Hematopoietic multipotent progenitor cell treated with erythropoietin and hydrocortisone succinate and interleukin-3 and kit ligand, for 15 days (in vitro differentiated cells): Measurements from ENCODE around the gene APLN.

ENCODE experiments used
- DNase-seq: peaks from one replicate; pipeline ENCODE4 v3.0.0-alpha.2; 2015; ENCODE audit warnings: low spot score

The APLN gene

GRCh38 chrX:129654652-129655546 lies at the start of gene APLN:
Gene APLN, minus strand, starts transcription at chrX:129654956. Its CDS starts 326 bp downstream, at chrX:129654630.
- DNase-seq: no peak

GRCh38 chrX:129704491-129704890 lies 49.7 kb upstream of the APLN start:
- no peak for DNase-seq

GRCh38 chrX:129701624-129702069 lies 46.9 kb upstream of the APLN start:
- no peak for DNase-seq

- DNase-seq: no peak
Observed at GRCh38 chrX:129700536-129700935, 45.8 kb upstream of the APLN start.

- no peak for DNase-seq
Observed at GRCh38 chrX:129698150-129698549, 43.4 kb upstream of the APLN start.

GRCh38 chrX:129697204-129697829 lies 42.6 kb upstream of the APLN start:
- DNase-seq: no peak

- DNase-seq: no peak
Observed at GRCh38 chrX:129696463-129697155, 41.9 kb upstream of the APLN start.

GRCh38 chrX:129695937-129696336 lies 41.2 kb upstream of the APLN start:
- no peak for DNase-seq

GRCh38 chrX:129695535-129695934 lies 40.8 kb upstream of the APLN start:
- no peak for DNase-seq

- no peak for DNase-seq
Observed at GRCh38 chrX:129694805-129695204, 40.0 kb upstream of the APLN start.

GRCh38 chrX:129693354-129693753 lies 38.6 kb upstream of the APLN start:
- no peak for DNase-seq

- DNase-seq: no peak
Observed at GRCh38 chrX:129690435-129690834, 35.7 kb upstream of the APLN start.

GRCh38 chrX:129689796-129690195 lies 35.0 kb upstream of the APLN start:
- no peak for DNase-seq

- DNase-seq: no peak
Observed at GRCh38 chrX:129688097-129688496, 33.3 kb upstream of the APLN start.

GRCh38 chrX:129686422-129686948 lies 31.7 kb upstream of the APLN start:
- no peak for DNase-seq

- no peak for DNase-seq
Observed at GRCh38 chrX:129682979-129683378, 28.2 kb upstream of the APLN start.

GRCh38 chrX:129679901-129680300 lies 25.1 kb upstream of the APLN start:
- DNase-seq: no peak

GRCh38 chrX:129678614-129679195 lies 23.9 kb upstream of the APLN start:
- DNase-seq: no peak

GRCh38 chrX:129667412-129667811 lies 12.7 kb upstream of the APLN start:
- DNase-seq: no peak

- DNase-seq: no peak
Observed at GRCh38 chrX:129665916-129666644, 11.3 kb upstream of the APLN start.

- DNase-seq: no peak
Observed at GRCh38 chrX:129663171-129663570, 8.4 kb upstream of the APLN start.
